ENCODE results near the gene THBD.

Gene THBD

GRCh38 chr20:23063168-23063567 lies 13.7 kb upstream of the THBD start:
- no peak for DNase-seq (ENCODE audit: low spot score)

DNA sequence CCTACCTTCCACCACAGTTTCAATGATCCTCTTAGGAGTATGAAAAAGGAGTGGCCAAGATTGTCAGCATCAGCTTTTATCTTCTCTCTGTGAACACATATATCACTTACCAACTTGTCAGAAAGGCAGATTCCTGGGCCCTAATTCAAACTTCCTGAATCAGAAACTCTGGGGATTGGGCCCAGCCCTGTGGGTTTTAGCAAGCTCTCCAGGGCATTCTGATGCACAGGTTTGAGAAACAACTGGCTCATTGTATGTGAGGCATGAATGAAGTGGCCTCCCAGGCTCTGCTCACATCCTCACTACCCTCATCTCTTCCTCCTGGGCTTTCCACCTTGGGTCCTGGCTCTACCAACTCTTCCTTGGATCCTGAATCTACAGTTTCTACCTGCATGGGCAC lies 13.2 kb upstream of the THBD start:
- no peak overlapping the region for H3K27ac ChIP-seq (ENCODE audit: poor library complexity, severe bottlenecking)
- H3K4me1 ChIP-seq (ENCODE audit: insufficient read depth, poor library complexity, severe bottlenecking) = no peaks in the 10 kb centered on the region
- DNase-seq (ENCODE audit: low spot score) (no peak), ATAC-seq (ENCODE audit: low read depth) (no peak)
- no peaks in the 10 kb centered on the region for H3K36me3 ChIP-seq (ENCODE audit: low read depth)
- H3K9me3 ChIP-seq (ENCODE audit: severe bottlenecking) = no peaks in the 10 kb centered on the region
- no peaks in the 10 kb centered on the region for H3K27me3 ChIP-seq (ENCODE audit: insufficient read depth, poor library complexity, severe bottlenecking)
- no peak for TF ChIP-seq CTCF (IDR thresholded peaks at IDR 0.05; ENCODE audit: poor library complexity, severe bottlenecking)
- no peak overlapping the region for H3K4me3 ChIP-seq (ENCODE audit: severe bottlenecking)

More at GRCh38 chr20:23063168-23063567, 13.7 kb upstream of the THBD start:
- Histone ChIP-seq H3K27ac (ENCODE audit: poor library complexity, severe bottlenecking) (no peak overlapping the region), H3K9me3 (ENCODE audit: severe bottlenecking) (no peaks in the 10 kb centered on the region), H3K4me3 (ENCODE audit: severe bottlenecking) (no peak overlapping the region), H3K4me1 (ENCODE audit: insufficient read depth, poor library complexity, severe bottlenecking) (no peaks in the 10 kb centered on the region), H3K27me3 (ENCODE audit: insufficient read depth, poor library complexity, severe bottlenecking) (no peaks in the 10 kb centered on the region), H3K36me3 (ENCODE audit: low read depth) (no peaks in the 10 kb centered on the region)
- no peak for ATAC-seq (ENCODE audit: low read depth)
- TF ChIP-seq CTCF (IDR thresholded peaks at IDR 0.05; ENCODE audit: poor library complexity, severe bottlenecking) = no peak

GRCh38 chr20:23061734-23062561 lies 12.5 kb upstream of the THBD start:
- H3K27me3 ChIP-seq (ENCODE audit: insufficient read depth, poor library complexity, severe bottlenecking) = no peaks in the 10 kb centered on the region
- H3K27ac ChIP-seq (ENCODE audit: poor library complexity, severe bottlenecking) = no peak overlapping the region
- TF ChIP-seq CTCF (IDR thresholded peaks at IDR 0.05; ENCODE audit: poor library complexity, severe bottlenecking) = peak; percentile 69
- H3K4me3 ChIP-seq (ENCODE audit: severe bottlenecking) = no peak overlapping the region
- no peaks in the 10 kb centered on the region for H3K9me3 ChIP-seq (ENCODE audit: severe bottlenecking)
- no peaks in the 10 kb centered on the region for H3K4me1 ChIP-seq (ENCODE audit: insufficient read depth, poor library complexity, severe bottlenecking)
- ATAC-seq (ENCODE audit: low read depth) (peak; percentile 61), DNase-seq (ENCODE audit: low spot score) (no peak)
- no peaks in the 10 kb centered on the region for H3K36me3 ChIP-seq (ENCODE audit: low read depth)

DNA sequence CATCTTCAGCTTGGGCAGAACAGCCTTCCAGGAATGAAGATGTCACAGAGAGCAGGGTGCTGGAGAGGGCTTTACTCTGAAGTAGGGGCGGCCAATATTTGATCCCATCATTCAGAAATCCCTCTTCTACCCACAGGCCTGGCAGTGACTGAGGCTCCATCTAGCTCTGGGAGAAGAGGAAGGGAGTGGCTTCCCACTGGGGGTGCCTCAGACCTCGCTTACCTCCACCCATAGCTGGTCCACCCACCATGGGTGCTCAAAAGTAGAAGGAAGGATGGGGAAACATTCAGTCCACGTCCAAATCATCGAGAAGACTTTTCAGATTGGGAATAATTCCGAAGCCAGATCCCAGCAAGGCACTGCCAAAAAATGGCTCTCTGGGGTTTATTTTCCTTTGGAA lies 11.8 kb upstream of the THBD start:
- ATAC-seq (ENCODE audit: low read depth) (no peak), DNase-seq (ENCODE audit: low spot score) (no peak)
- H3K27ac ChIP-seq (ENCODE audit: poor library complexity, severe bottlenecking) = no peak overlapping the region
- no peak overlapping the region for H3K4me3 ChIP-seq (ENCODE audit: severe bottlenecking)
- no peaks in the 10 kb centered on the region for H3K36me3 ChIP-seq (ENCODE audit: low read depth)
- H3K9me3 ChIP-seq (ENCODE audit: severe bottlenecking) = no peaks in the 10 kb centered on the region
- no peaks in the 10 kb centered on the region for H3K27me3 ChIP-seq (ENCODE audit: insufficient read depth, poor library complexity, severe bottlenecking)
- no peaks in the 10 kb centered on the region for H3K4me1 ChIP-seq (ENCODE audit: insufficient read depth, poor library complexity, severe bottlenecking)
- no peak for TF ChIP-seq CTCF (IDR thresholded peaks at IDR 0.05; ENCODE audit: poor library complexity, severe bottlenecking)

DNA sequence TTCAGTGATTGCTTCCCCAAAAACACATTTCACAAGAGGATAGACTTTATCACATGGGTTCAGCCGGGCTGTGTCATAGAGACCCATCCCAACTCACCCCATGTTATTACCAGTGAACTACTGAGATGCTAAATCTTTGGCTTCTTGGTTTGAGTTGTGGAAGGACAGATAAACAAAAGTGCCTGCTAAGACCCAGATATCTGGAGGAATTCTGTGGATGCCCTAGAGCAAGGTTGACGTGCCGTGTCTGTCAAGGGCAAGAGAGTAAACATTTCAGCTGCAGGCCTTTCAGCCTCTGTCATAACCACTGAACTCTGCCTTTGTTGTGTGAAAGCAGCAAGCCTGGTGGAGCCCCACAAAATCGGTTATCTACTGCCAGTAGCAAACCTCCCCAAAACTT lies 11.2 kb upstream of the THBD start:
- H3K27ac ChIP-seq (ENCODE audit: poor library complexity, severe bottlenecking) = no peak overlapping the region
- no peaks in the 10 kb centered on the region for H3K4me1 ChIP-seq (ENCODE audit: insufficient read depth, poor library complexity, severe bottlenecking)
- no peaks in the 10 kb centered on the region for H3K36me3 ChIP-seq (ENCODE audit: low read depth)
- ATAC-seq (ENCODE audit: low read depth) = no peak
- no peaks in the 10 kb centered on the region for H3K9me3 ChIP-seq (ENCODE audit: severe bottlenecking)
- no peak overlapping the region for H3K4me3 ChIP-seq (ENCODE audit: severe bottlenecking)
- no peak for TF ChIP-seq CTCF (IDR thresholded peaks at IDR 0.05; ENCODE audit: poor library complexity, severe bottlenecking)
- no peak for DNase-seq (ENCODE audit: low spot score)
- H3K27me3 ChIP-seq (ENCODE audit: insufficient read depth, poor library complexity, severe bottlenecking) = no peaks in the 10 kb centered on the region
